Mucosa of gallbladder (tissue), 1 donor: ENCODE results near the gene ALK. TPM values are rescaled to one million over a fixed set of nuclear protein-coding genes. Genes with fewer than 3 reads are reported as not detected.
"Not testable (repeated sequence)": the region's sequence is repeated elsewhere in the genome, so short reads cannot be mapped to it uniquely, and the experiment has no call there.

Experiments used
- DNase-seq: peaks from one replicate; pipeline ENCODE4 v3.0.0-alpha.2; 2020; ENCODE audit warnings: low spot score
- total RNA-seq: library from RNA; stranded (reverse); gene quantifications from one replicate; pipeline ENCODE4 v1.2.1, GENCODE V29; 2021
- donor health status: DM: no; HTN: no; CAD: no.

Gene ALK
- total RNA-seq, 1 donor from 2014 or later = 0.20 TPM

DNA sequence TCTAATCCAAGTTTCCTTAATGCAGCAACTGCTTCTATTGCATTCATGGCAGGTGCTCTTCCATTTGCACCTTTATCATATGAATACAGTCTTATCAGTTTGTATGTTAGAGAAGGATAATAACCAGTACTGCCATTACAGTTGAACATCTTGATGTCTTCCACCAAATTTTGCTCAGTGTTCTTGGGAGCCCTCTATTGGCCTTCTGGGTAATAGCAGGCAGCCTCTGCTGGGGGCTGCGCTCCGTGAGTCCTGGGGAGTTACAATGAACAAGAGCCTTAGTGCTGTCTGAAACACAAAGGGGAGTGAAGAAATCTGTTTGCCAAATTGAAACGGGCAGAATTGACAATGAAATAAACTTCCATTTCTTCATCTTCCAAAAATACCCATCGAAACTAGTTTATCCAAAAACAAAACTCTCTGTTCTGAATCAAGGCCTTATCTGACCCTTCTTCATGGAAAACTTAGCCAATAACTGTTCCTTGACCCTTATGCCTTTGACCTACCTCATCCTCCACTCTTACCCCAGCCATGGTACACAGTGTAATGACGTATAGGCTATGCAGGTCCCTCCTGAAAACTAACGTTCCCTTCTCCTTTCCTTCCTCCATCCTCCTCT, 79.9 kb downstream of the ALK start:
- peak; percentile 13 for DNase-seq

DNA sequence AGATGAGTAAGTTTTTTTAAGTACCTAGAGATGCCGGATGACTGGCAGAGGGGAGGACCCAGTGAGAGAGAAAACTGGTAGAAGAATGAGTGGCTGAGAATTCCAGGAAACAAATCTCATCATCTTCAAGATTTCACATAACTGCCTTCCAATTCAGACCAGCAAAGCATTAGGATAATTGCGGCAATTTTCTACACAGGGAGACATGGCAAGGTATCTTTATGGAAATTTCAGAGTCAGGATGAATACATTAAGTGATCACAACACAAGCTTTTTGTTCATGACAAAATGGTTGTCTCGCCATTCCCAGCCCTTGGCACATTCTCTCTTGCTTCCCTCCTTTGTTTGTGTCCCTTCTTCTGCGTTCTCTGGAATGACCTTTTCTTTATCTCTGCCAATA, 82.1 kb downstream of the ALK start:
- DNase-seq = no peak

DNA sequence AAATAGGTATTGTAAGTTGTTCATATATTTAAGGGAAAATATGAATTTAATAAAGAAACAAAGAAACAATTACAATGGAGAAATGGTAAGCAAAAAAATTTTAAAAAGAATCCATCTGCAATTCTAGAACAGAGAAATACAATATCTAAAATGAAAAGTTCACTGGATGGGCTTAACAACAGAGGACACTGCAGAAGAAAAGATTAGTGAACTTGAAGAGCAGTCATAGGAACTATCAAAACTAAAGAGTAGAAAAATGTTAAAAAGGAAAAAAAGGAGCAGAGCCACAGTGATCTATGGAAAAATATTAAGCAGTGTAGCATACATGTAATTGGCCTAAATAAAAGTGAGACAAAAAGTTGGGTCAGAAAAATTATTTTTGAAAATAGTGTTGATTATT, 83.5 kb downstream of the ALK start:
- no peak for DNase-seq

DNA sequence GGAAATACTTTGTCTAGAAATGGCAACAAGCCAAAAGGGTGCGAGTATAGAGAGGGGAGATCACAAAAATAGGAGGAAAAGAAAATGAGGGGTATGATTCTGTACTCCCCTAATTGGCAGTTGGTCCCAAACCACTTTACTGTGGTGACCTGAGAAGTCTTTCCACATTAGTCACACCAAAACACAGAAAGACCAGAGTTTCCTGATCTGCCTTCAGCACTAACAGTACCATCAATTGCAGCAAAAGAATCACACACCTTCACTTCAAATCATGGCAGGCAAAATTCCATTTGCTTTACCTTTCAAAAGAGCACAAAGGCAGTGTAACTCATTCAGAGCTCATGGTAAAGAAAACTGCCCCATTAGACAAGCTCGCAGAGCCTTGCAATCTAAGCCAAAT, 86.8 kb downstream of the ALK start:
- DNase-seq = no peak

DNA sequence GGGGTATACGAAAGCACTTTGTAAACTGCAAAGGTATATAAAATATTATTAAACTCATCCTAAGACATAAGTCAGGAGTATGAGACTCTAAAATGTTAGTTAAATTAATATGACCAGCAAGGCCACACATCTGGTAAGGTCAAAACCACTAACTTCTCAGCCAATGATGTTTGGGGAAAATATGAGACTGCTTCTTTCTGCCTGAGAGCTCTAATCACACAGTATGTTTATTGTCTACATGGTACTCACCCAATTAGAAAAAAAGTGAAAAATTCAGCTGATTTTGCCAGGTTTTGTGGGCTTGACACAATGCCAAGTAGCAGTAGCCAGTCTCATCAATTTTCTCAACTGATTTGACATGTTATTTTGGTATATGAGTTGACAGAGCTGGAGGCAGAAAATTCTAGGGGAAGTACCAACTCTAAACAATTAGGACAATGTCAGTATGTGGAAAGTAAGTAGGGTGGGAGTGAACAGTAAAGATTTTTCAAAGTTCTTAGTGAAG, 87.3 kb downstream of the ALK start:
- no peak for DNase-seq

DNA sequence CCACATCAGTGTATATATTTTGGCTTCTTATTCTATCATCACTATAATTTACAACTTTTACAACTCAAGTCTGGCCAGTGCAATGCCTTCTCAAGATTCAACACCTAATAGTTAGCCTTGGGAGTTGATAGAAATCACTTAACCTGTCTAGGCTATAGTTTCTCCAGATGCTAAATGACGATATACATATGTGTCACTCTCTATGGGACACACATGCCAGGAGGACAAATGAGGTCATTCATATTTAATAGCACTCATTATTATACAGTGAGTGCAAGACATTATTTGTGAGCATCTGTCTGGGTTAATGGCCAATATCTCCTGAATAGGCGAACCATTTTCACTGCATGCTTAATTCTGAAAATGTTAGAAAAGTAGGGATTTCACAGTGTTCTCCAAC, 89.8 kb downstream of the ALK start:
- no peak for DNase-seq

DNA sequence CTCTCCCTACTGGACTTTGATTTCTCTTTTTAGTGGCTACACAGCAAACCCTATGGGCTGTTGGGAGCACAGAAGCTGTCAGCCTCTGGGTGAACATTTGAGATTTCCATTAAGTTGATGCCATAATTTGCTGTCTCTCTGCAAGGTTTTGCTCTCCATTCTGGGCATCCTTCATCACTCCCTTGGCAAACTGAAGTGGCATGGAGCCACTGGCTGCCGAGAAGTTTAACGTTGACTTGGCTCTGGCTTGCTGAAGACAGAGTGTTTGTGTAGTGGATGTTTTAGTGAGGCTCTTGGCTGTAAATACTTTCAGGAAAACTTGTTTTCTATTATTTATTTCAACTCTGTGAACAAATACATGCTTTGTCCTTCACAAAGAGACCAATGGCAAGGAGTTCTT, 91.5 kb downstream of the ALK start:
- no peak for DNase-seq

DNA sequence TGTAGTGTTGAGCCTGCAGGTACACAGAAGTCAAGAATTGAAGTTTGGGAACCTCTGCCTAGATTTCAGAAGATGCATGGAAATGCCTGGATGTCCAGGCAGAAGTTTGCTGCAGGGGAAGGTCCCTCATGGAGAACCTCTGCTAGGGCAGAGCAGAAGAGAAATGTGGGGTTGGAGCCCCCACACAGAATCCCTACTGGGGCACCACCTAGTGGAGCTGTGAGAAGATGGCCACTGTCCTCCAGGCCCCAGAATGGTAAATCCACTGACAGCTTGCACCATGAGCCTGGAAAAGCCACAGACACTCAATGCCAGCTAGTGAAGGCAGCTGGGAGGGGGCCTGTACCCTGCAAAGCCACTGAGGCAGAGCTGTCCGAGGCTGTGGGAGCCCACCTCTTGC, 97.2 kb downstream of the ALK start:
- not testable (repeated sequence) for DNase-seq

DNA sequence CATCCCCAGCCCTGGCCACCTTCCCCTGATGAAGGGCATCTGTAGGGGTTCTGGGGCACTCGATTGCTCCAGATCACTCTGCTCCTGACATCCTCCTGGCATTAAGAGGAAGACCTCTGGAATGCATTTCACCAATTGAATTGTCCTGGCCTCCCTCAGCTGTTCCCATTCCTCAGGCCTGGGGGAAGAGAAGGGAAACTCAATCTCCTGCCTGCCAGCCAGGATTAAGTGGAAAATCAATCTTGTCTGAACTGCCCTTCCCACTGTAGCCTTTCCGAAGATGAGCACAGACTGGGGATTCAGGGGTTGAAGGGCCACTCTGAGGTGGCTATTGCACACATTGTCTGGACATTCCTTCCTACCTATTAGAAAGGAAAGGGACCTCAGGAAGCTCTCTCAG, 99.8 kb downstream of the ALK start:
- no peak for DNase-seq

DNA sequence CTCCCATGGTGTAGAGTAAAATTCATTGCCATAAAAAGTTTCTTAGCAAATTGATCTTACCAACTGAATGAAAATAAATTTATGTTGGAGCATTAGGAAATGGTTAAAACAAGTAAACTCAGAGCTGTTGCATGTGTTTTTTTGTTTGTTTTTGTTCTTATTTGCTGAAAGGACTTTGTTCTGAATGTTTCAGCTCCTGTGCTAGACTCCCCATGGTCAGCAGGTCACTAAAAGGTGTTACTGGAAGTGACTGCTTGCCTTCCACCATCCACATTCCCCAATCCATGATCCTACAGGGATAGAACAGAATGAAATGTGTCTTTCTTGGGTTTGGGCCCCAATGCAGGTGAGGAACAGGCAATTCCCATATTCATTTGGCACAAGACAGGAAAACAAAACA, 101.8 kb downstream of the ALK start:
- DNase-seq = no peak

DNA sequence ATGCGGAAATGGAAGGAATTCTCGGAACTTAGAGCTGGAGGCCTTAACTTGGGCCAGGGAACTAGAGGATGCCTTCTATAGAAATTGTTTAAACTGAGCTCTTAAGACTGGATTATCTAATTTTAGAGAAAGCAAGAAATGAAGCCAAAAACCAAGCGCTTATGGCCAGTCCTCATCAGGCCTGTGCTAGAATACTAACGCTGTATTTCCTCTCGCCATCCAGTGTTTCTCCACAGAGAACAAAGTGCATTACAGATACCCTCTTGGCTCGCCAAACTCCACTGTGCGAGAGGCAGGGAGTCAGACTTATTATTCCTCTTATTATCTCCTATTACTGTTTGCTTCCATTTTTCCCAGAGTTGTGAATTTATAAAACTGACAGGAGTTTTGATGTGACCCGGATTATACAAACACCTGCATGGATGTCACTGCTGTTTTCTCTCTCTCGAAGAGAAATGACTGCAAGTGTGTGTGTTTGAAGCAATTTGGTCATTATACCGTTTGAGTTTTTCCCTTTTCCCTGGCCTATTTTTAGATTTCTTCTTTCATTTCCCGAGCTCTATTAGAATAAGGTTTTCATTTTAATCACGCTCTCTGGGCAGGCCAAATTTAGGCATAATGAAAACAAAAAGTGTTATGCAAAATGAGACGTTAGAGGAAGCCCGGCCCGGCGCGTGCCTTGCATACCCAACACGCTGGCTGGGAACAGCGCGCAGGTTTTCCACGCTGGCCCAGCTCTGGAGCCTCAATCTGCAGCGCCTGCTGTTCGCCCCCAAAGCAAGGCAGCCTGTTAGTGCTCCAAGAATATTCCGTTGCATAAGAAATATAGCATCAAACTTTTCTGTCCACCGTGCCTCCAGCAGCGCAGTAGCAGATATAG, 103.3 kb downstream of the ALK start:
- peak; percentile 11 for DNase-seq

DNA sequence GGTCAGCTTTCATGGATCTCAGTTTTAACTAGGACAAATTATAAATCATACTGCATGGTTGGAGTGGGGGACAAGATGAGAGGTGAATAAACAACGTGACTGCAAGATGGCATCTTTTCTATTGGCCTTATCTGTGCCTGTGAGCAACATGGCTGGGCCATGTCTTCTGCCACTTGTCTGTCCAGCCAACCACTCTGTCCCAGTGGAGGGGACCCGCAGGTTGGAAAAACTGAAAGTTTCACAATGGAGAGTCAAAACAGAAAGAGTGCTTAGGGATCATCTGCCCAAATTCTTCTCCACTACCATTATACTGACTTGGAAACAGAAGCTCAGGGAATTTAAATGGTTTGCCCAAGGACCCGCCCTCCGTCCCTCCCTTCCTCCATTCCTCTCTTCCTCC, 104.1 kb downstream of the ALK start:
- DNase-seq = no peak

DNA sequence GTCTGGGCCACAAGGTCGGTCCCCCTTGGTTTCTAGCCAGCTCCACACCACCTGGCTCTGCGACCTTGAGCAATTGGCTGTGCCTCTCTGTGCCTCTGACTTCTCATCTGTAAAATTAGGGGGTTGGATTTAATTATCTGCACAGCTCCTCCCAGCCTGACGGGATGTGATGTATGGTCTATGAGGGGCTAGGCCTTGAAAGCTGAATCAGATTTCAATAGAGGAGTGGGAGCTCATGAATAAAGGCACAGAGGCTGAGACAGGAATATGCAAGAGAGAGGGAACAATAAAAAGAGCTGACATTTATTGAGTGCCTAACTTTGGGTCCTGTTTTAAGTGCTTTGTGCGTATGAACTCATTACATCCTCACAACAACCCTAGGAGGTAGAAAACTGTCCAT, 104.7 kb downstream of the ALK start:
- no peak for DNase-seq

DNA sequence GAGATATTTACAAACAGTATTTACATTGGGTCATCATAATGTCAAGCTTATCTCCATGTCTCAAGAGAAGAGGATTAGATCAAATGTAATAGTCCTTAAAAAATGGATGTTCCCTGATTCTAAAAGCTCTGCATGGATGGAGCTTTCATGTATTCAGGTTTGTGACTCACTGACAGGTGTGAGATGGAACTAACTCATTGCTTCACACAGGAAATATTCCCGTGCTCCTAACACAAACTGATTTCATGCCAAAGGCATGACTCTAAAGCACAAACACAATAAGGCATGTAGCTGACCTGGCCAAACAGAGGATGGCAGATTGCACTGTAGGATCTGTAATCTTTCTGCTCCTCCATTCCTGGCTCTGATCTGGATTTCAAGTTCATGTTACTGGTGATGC, 110.0 kb downstream of the ALK start:
- no peak for DNase-seq

DNA sequence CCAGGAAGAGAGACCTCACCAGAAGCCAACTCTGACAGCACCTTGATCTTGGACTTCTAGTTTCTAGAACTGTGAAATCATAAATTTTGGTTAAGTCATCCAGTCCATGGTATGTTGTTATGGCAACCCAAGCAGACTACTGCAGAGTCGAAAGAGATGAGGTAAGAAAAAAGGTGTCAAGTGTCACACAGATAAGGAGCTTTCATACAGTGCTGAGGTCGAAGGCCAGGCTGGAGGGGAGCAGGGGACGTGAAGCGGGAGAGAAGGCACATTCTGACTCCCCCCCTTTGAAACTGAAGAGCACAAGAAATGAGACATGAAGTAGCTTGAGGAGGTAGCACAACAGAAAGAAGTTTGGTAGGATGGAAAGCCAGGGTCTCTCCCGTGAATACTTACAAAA, 110.4 kb downstream of the ALK start:
- no peak for DNase-seq

DNA sequence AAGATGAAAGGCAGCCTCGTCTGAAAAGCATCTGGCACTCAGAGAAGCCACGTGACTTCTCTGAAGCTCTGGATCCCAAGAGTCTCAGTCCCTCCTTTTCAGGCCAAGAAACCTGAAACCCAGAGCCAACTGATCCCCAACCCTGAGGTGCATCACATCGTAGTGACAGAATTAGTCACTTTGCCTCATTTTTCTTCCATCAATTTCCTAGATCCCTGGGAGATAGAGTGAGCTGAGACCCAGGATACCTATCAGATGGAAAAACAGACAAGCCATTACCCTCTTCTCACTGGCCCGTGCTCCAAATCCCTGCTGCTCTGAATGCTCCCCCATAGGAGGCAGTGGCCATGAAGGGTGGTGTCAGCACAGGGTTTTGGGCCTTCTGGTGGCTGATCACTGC, 113.1 kb downstream of the ALK start:
- no peak for DNase-seq

DNA sequence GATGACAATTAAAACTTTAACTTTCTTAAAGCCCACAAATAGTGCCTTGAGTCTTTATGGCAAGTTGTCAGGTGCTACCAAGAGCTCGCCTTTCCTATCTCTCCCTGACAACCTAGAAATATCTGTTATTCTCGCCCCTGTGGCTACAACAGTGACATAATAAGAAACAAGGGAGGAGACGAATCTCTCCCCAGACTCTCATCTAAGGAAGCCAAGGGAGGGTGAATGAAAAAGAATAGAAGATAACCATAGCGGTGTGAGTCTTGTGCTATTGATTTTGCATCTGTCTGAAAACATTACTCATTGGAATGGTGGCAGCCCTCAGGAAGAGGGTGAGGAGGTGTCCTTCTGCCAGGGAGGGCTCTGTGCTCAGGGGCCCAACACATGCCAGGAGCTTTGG, 114.3 kb downstream of the ALK start:
- DNase-seq = no peak

DNA sequence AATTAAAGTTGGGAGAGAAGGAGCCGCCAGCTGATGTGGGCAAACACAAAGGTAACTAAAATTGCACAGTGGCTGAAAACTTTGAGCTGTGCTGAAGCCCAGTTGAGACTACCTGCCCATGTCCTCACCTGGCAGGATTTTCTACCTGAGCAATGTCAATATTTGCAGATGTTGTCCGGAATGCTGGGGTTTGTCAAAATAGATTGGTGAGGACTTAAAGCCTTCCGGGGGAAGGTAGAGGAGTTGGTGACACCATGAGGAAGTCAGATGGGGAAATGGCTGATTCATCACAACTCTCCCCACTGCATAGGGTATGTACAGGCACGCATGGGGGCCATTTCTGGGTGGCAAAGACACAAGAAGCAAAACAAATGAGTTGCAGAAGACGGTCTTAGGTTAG, 114.9 kb downstream of the ALK start:
- DNase-seq = peak; percentile 26

DNA sequence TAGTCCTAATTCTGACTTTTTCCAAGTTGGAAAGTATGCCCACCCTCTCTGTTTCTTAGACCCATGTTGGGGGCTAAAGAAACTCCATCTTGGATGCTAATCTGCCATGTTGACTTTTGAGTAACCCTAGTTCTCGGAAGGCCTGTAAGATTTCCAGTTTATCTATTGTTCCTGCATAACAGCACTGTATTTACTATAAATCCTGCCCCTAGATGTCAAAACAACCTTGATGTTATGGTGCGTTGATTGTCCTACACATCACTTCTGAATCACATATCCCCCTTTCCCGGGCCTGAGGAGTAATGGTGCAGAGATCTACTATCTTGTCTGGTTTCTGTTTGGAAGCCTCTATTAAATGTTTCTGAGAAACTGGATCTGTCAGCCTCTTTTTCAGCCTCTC, 116.7 kb downstream of the ALK start:
- DNase-seq = no peak

DNA sequence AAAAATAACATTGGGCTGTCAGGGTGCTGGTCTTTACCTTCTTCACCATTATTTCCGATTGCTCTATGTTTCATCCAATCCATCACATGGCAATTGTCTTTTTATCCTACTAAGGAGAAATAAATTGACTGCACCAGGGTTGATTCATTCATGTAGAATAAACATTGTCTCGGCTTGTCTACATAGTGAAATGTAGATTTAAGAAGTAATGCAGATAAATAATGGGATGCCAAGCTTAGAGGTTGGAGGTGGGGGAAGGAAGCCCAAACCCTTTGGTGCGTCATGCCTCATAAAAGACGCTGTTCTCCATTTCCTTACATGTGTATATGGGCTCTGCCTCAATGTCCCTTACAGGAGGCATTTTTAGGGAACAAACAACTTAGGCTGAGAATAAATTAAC, 117.8 kb downstream of the ALK start:
- no peak for DNase-seq

DNA sequence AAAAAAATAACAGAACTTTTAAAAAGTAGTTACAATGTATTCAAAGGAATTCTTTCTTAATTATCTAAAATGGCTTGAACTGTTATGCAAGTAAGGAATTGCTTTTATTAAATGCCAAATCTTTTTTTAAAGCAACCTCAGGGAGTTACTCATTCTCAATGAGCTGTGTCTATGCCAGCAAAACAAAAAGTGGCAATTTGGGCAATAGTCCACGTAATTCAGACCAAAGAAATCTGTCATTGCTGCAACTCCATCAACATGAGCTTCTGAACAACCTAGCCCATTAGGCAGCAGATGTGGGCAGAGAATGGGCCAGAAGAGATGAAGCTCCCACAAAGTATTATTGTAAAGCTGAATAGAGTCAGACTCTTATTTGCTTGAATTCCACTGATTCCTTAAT, 118.4 kb downstream of the ALK start:
- no peak for DNase-seq

DNA sequence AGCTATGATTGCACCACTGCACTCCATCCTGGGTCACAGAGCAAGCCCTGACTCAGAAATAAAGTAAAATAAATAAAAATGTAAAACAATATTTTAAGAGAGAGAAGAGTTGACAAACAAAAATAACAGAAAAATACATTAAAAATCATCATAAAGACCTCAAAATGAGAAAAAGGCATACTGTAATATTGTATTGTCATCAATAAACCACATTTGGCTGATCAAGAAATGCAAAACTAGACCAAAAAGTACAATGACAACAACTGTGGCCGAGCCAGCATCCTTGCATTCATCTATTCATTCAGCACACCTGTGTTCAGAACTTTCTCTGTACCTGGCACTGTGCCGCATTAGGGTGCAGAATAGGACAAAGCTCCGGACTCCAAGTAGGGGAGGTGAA, 121.8 kb downstream of the ALK start:
- no peak for DNase-seq

DNA sequence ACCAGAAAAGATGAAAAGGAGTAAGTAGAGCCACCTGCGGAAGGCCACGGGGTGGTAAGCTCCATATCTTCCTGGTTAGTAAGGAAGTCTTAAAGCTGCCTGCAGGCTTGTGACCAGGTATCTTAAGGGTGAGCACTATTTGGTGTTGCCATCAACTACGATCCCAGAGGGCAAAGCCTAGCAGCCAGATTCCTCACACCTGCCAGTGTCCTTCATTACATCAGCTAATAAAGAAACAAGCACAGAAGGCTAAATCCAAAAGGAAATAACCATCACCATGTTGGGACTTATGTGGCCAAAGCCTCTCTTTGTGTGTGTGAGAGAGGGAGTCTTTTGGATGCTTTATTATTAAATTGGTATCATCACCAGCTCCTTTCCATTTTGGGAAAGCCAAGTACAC, 123.5 kb downstream of the ALK start:
- no peak for DNase-seq

DNA sequence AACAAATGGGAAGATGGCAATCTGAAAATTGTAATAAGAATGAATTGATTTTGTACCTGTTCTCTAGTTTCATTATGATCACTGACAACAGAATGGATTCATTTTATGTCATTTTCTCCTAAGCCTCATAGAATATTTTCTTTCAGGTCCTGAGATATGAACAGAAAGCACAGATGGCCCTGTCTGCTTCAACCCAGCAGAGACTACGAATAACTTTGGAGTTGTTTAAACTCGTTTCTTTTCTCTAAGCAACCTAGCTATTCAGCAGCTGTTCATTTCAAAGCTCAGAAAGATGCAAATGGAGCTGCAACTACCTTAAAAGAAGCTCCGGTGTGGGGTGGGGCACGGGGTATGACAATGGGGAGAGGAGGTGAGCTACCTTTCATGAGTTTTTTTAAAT, 124.9 kb downstream of the ALK start:
- DNase-seq = no peak
